Cardiac fibroblast (primary cell): ENCODE data around the gene CECR2.

Experiments used
- DNase-seq, 2 donors: peaks; one replicate each; pipeline versions ENCODE4 v3.0.0 to v3.0.0-alpha.2; 2010; ENCODE audit warnings: low read depth in 2 of 2
- H3K4me3 ChIP-seq, 2 donors: replicated peaks in 1 of 2; 1 replicate in 1 of 2; 2 replicates in 1 of 2; pipeline ENCODE4 v1.5.1; 2011; ENCODE audit warnings: low read depth in 2 of 2, low read length in 2 of 2, mild to moderate bottlenecking in 2 of 2, moderate library complexity in 1 of 2
- CTCF ChIP-seq: IDR thresholded peaks from one replicate; pipeline ENCODE4 v1.5.1; 2011; ENCODE audit warnings: low read depth, mild to moderate bottlenecking, low read length, inconsistent platforms

The CECR2 gene

GRCh38 chr22:17523925-17524324 lies 154.7 kb downstream of the CECR2 start:
- no peak for TF ChIP-seq CTCF
- DNase-seq, result no peak
- no peak overlapping the region for H3K4me3 ChIP-seq

GRCh38 chr22:17536269-17536668 lies 167.0 kb downstream of the CECR2 start:
- peak in 1 of 2 donors; percentile 38 for DNase-seq
- no peak overlapping the region for H3K4me3 ChIP-seq
- no peak for TF ChIP-seq CTCF

- DNase-seq, result no peak
- no peak overlapping the region for H3K4me3 ChIP-seq
- no peak for TF ChIP-seq CTCF
Observed at GRCh38 chr22:17537155-17537554, 167.9 kb downstream of the CECR2 start.

DNA sequence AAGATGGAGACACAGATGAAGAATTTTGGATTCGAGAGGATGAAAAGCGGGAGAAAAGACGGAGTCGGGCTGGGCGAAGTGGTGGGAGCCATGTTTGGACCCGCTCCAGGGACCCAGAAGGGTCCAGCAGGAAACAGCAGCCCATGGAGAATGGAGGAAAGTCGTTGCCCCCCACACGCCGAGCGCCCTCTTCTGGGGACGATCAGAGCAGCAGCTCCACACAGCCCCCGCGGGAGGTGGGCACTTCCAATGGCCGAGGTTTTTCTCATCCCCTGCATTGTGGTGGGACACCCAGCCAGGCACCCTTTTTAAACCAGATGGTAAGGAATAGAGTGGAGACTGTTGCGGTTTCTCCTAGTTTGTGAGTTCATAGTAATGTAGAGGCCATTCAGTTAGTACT lies 171.2 kb downstream of the CECR2 start:
- peak; percentile 13 for TF ChIP-seq CTCF
- H3K4me3 ChIP-seq, result no peak overlapping the region
- DNase-seq, result no peak

- no peak for DNase-seq
- H3K4me3 ChIP-seq, result no peak overlapping the region
- no peak for TF ChIP-seq CTCF
Observed at GRCh38 chr22:17541476-17541875, 172.2 kb downstream of the CECR2 start.

DNA sequence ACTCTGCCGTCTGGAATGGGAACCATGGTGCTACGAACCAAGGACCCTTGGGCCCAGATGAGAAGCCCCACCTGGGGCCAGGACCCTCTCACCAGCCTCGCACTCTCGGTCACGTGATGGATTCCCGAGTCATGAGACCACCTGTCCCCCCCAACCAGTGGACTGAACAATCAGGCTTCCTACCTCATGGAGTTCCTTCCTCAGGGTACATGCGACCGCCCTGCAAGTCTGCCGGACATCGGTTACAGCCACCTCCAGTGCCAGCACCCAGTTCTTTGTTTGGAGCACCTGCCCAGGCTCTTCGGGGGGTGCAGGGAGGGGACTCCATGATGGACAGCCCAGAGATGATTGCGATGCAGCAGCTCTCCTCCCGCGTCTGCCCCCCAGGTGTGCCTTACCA lies 173.2 kb downstream of the CECR2 start:
- TF ChIP-seq CTCF, result no peak
- no peak for DNase-seq
- no peak overlapping the region for H3K4me3 ChIP-seq

DNA sequence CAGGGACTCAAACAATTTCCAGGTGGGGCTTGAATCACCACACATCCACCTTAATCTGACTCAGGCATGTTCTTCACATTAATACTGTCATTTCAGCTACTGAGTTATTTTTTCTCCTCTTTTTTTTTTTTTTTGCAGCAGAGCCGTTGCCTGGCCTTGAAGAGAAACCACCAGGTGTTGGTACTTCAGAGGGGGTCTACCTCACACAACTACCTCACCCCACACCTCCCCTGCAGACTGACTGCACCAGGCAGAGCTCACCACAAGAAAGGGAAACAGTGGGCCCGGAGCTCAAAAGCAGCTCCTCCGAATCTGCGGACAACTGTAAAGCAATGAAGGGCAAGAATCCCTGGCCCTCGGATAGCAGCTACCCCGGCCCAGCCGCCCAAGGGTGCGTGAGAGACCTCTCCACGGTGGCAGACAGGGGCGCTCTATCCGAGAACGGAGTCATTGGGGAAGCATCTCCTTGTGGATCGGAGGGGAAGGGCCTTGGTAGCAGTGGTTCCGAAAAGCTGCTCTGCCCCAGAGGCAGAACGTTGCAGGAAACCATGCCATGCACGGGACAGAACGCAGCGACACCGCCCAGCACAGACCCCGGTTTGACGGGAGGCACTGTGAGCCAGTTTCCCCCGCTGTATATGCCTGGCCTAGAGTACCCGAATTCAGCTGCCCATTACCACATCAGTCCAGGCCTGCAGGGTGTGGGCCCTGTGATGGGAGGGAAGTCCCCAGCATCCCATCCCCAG lies 178.9 kb downstream of the CECR2 start:
- H3K4me3 ChIP-seq, result no peak overlapping the region
- no peak for TF ChIP-seq CTCF
- no peak for DNase-seq
